ENCODE measurements around the gene RNF212.
A peak's percentile ranks its signal among the peaks of the same experiment; 100 is the strongest.
"Not testable (repeated sequence)": the region's sequence is repeated elsewhere in the genome, so short reads cannot be mapped to it uniquely, and the experiment has no call there.

Gene RNF212

DNA sequence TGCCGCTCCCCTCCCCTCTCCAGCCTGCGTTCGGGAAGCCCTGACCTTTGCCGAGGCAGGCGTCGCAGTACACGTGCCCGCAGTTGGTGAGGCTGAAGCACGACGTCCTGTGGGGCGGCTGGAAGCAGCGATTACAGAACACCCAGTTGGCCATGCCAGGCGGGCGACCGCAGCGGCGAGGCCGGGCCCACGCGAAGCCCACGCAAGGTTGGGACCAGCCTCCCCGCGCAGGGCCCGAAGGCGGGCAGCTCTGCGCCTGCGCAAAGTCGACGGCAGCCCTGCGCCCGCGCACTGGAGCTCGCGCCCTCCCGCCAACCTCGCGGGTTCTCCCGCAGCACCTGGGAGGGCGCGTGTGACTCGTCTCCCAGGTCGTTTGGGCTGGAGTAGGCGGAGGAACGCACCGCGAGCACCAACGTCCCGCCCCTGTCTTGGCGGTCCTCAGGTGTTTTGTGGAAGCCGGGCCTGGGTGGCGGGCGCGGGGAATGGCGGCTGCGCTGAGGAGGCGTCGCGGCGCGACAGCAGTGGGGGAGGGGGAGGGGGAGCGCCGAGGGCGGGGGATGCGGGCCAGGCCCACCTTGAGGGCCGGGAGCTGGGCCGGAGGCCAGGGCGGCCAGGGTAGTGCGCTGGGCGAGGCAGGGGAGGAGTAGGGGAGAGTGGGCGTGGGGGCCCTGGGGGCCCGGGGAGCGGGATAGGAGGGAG lies at the start of gene RNF212:
Gene RNF212 (minus strand): TSS at position 254 of the 699 bp plus-strand sequence. CDS start 100 bp downstream, at position 154.
- DNase-seq, result no peak

DNA sequence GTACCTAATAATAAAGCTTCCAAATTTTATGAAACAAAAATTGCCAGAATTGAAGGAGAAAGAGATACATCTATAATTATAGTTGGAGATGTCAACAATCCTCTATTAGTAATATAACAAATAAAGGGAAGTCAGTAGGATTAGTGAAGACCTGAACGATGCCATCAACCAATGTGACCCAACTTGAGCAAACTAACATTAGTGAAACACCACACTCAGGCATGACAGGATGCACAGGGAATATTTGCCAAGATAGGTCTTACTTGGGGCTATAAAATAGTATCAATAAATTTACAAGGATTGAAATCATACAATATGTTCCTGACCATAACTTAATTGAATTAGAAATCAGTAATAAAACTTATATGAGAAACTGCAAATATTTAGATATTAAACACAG lies 47.0 kb upstream of the RNF212 start:
- DNase-seq, result no peak

DNA sequence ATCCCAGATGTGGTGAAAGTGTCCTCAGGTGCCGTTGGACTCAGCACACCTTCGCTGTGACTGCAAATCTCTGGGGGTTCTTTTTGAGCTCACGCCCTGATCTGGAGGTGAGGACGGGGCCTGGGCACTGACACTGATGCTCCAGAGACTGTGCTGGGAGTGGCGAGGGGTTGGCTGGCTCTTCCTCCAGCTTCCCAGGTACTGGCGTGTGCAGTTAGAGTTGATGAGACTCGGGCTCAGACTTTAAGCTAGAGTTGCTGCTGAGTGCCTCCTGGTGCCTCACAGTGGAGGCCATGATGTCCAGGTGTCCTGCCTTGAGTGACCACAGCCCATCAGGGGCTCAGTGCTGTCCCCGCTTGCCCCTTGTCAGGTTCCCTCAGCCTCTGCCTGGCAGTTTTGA lies 42.7 kb upstream of the RNF212 start:
- no peak for DNase-seq

- DNase-seq, result no peak
Measured at GRCh38 chr4:1155314-1155713, 42.0 kb upstream of the RNF212 start.

GRCh38 chr4:1154523-1155182 lies 41.3 kb upstream of the RNF212 start:
- DNase-seq, result no peak

GRCh38 chr4:1154126-1154522 lies 40.8 kb upstream of the RNF212 start:
- no peak for DNase-seq

- DNase-seq, result no peak
Measured at GRCh38 chr4:1153567-1154090, 40.3 kb upstream of the RNF212 start.

DNA sequence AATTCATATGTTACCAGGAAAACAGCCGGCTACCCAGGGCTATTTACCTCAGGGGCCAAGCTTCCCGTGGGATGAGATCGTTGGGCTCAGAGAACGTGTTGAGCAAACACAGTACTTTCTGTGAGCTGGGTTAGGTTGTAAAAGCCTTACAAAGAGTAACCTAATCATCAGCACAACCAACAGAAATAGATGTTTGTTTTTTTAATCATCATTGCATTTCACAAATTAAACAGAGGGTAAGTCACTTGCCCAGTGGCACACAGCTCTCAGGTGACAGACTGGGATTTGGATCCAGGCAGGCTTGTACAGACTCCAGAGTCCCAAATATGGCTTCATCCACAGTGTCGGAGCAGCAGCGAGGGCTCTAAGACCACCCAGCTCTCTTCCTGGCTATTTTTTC lies 38.9 kb upstream of the RNF212 start:
- no peak for DNase-seq

DNA sequence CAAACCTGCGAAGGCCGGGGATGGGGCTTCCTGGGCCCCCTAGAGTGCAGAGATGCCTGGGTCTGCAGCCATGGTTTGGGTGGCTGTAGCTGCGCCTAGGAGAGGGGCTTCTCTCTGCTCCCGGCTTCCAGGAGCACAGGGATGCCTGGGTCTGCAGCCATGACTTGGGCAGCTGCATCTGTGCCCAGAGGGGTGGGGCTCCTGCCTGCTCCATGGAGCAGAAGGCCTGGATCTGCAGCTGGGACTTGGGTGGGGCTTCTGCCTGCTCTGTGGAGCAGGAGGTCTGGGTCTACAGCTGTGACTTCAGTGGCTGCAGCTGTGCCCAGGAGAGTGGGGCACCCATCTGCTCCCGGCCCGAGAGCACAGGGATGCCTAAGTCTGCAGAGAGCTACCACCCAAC lies 38.2 kb upstream of the RNF212 start:
- no peak for DNase-seq

DNA sequence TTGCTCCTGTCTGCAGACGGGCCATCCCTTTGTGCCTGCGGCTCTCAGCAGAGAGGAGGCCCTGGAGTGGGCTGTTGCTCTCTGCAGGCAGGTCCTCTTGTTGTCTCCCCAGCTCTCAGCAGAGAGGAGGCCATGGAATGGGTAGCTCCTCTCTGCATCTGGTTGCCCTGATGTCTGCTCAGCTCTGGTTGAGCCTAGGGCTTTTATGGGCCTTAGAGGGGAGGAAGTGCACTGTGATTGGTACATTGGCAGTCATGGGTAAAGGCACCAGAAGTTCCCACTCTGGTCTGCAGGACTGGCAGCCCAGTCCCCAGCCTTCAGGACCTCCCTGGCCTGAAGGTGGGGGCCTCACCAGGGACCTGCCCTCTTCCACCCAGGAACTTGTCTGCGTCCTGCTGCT lies 37.5 kb upstream of the RNF212 start:
- no peak for DNase-seq

- no peak for DNase-seq
Measured at GRCh38 chr4:1139860-1140259, 26.5 kb upstream of the RNF212 start.

DNA sequence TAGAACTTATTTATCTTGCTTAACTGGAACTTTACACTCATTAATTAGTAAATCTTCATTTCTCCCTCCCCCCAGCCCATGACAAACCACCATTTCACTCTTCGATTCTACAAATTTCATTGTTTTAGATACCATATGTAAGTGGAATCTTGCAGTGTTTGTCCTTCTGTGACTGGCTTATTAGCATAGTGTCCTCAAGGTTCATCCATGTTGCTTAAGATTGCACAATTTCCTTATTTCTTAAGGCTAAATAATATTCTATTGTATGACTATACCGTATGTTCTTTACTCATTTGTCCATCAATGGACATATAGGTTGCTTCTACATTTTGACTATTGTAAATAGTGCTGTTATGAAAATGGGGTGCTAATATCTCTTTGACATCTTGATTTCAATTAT lies 24.5 kb upstream of the RNF212 start:
- DNase-seq, result no peak

- no peak for DNase-seq
Measured at GRCh38 chr4:1137063-1137776, 23.9 kb upstream of the RNF212 start.

DNA sequence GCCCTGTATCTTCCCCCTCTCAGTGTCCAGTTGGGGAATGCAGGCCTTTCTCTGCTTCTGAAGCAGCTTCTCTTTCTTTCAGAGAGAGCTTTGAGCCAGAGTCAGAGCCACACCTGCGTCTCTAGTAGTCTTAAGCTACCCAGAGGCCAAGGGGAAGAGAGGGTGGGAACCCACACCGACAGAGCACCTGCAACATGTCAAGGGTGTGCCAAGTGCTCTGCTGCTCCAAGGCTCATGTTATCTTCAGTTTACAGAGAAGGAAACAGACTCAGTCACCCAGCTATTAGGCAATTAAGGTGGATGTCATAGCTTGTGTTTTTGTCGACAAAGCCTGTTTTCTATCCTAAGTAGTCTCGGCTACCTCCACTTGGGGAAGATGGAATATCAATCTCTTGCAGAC lies 22.7 kb upstream of the RNF212 start:
- DNase-seq, result no peak

- DNase-seq, result no peak
Measured at GRCh38 chr4:1133033-1133432, 19.7 kb upstream of the RNF212 start.

- DNase-seq, result peak; percentile 17
Measured at GRCh38 chr4:1130316-1131186, 17.2 kb upstream of the RNF212 start.

DNA sequence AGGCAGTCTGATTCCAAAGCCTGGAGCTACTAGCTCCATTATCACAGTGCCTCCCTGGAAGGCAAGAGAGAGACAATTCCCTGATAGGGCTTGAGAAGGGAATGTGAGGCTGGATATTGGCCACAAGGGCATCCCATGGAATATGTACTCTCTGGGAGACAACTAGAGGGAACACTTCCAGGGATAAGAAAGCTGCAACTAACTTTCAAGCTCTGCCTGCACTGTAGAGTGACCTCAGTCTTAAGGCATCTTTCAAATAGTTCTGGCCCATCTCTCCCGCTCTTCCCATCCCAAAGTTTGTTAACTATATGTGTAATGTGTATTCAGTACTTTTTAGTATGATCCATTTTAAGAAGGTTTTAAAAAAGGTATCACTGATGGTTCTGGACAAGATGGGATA lies 13.1 kb upstream of the RNF212 start:
- no peak for DNase-seq

- not testable (repeated sequence) for DNase-seq
Measured at GRCh38 chr4:1125466-1125865, 12.1 kb upstream of the RNF212 start.

DNA sequence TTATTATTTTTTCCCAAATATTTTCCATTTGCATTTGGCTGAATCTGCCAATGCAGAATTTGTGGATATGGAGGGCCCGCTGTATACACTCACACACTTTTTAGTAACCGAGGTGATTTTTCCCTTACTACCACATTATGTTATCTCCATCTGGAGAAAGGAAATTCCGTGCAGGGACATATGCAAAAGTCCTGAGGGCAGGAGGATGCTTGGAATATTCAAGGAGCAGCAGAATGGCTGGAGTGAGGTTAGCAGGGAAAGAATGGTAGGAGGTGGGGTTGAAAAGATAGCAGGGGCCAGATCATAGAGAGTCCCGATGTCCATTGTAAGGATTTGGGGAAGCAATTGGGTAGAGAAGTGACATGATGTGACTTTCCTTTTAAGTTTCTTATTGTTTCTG lies 11.5 kb upstream of the RNF212 start:
- no peak for DNase-seq

DNA sequence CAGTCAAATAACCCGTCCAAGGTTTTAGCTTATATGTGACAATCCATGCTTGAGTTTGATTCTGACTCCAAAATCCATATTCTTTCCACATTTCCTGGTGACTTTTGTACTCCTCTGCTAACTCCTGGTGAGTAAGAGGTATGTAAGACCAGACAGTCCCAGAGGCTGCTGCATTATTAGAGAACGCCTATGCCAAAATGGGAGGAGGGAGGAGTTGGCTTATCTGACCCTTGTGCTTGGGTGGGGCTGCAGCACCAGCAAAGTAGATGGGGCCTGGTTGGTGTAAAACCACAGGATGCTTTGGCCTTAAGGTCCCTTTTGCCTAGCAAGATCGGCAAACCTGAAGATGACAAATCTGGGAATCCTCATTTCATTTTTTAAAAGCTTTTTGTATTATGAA lies 9.1 kb upstream of the RNF212 start:
- no peak for DNase-seq

DNA sequence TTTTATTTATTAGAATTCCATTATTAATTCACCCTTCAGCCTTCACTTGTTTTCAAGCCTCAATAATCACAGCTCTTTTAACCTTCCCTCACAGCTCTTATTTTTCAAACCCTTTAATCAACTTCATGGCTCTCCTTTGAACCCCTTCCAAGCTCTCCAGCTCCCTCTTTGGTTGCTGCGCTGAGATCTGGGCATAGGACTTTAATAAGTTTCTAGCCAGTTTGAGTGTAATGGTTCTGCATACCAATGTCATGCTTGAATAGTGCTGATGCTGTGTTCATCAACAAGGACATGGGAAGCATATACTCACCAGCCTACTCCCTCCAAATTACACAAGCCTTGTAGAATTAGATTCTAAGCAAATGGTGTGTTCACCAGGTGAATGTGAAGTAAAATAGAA lies 3.5 kb upstream of the RNF212 start:
- DNase-seq, result no peak

DNA sequence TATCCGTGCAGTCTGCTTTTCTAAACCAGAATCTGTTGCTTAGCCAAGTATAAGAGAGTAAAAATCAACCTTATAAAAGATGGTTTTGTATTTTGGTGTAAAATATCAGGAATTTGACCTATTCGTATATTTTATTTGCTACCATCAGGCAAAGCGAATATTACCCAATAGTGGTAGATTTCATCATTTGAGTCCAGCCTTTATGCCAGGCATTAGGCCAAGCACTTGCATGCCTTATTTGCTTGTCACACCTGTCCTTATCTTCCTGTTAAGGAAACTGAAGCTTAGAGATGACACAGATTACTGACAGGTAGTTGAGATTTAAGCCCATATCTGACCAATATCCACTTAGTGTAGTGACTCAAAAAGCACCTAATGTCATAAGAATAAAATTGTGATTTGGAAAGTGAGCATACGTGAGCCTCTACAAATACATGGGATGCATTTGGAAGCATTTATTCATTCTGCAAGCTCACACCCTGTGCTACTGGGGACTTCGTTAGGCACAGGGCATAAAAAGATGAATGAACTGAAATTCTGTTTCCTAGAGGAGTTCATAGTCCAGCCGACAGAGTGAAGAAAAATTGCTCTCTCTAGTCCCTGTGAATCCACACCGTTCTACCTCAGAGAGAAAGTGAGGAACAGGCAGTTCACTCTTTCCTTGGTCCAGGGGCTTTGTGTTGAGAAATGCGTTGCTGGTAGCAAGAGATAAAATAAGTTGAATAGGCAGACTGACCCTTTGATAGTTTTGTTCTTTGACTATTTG lies 2.3 kb upstream of the RNF212 start:
- no peak for DNase-seq

All from NCI-H2081 treated with DMSO at 0.1 percent for 48 hours (cell line).